Adrenal gland (tissue), 5 donors: ENCODE data around the gene PGAM4.

Experiments
- CTCF ChIP-seq, 6 experiments: fragments of 450-650 bp in 4 of 6; fragments of 200-600 bp in 2 of 6; sonication (generic) in 1 of 6; IDR thresholded peaks; 1 replicate in 5 of 6; 2 replicates in 1 of 6; pipeline versions ENCODE4 v1.5.1 to v1.8.0; 2016 to 2021; ENCODE audit warnings: antibody characterized with exemption in 6 of 6, mild to moderate bottlenecking in 2 of 6, moderate library complexity in 1 of 6
- POLR2A ChIP-seq, 2 donors: fragments of 450-650 bp; IDR thresholded peaks; one replicate each; pipeline ENCODE4 v1.6.1; 2017; ENCODE audit warnings: antibody characterized with exemption in 2 of 2, mild to moderate bottlenecking in 2 of 2, moderate library complexity in 1 of 2
- donor health status: DM: no; HTN: no; CAD: no.

GRCh38 chrX:77949840-77950239 lies 19.6 kb downstream of the PGAM4 start:
- TF ChIP-seq POLR2A (IDR thresholded peaks at IDR 0.05): no peak
- no peak for TF ChIP-seq CTCF (IDR thresholded peaks at IDR 0.05)
